Panc1 (cell line): ENCODE results near the gene LRRK1.

Source experiments
- CTCF ChIP-seq: fragments of 450-650 bp; IDR thresholded peaks from 2 replicates; pipeline ENCODE4 v1.5.1; 2017; ENCODE audit warnings: mild to moderate bottlenecking
- REST ChIP-seq, 2 experiments: IDR thresholded peaks; 2 replicates each; pipeline ENCODE4 v1.6.1; 2011 to 2012; ENCODE audit warnings: low read depth in 2 of 2, control low read depth in 1 of 2, low read length in 1 of 2, mild to moderate bottlenecking in 1 of 2, moderate library complexity in 1 of 2; ENCODE audit not compliant: insufficient read depth in 1 of 2

GRCh38 chr15:100923902-100924301, 4.7 kb downstream of the LRRK1 start:
- TF ChIP-seq CTCF (no peak), REST (IDR thresholded peaks at IDR 0.05; ENCODE audit: insufficient read depth in 1 of 2, low read depth in 2 of 2, low read length in 1 of 2) (no peak)
